ENCODE results near the gene CSF3R.

CSF3R gene

DNA sequence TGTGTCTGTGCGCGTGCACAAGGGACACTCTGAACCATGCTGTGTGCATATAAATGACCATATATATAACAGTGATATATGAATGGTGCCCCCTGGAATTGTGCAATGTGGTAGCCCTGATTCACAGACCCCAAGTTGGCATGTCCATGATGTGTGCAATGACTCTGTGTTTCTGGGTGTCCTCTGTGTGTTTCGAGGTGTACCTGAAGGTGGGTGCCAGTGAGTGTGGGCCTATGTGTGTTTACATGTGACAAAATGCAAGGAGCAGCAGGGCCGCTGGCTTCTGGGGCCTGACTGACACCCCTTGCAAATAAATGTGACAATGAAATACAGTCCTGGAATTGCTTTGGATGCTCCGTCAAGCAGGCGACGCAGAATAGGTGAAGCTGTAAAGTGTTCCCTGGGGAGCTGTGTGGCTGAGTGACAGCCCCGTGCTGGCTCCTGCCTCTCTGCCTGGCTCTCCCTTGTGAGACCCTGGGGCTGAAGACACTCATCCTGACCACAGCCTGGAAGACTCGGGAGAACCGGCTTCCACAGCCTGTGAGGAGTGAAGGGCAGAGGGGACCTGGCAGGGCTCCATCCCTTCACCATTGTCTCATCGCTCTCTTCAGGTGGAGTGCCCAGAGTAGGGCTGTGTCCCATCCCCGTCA, 38.2 kb upstream of the CSF3R start:
- TF ChIP-seq, protein P1, sequence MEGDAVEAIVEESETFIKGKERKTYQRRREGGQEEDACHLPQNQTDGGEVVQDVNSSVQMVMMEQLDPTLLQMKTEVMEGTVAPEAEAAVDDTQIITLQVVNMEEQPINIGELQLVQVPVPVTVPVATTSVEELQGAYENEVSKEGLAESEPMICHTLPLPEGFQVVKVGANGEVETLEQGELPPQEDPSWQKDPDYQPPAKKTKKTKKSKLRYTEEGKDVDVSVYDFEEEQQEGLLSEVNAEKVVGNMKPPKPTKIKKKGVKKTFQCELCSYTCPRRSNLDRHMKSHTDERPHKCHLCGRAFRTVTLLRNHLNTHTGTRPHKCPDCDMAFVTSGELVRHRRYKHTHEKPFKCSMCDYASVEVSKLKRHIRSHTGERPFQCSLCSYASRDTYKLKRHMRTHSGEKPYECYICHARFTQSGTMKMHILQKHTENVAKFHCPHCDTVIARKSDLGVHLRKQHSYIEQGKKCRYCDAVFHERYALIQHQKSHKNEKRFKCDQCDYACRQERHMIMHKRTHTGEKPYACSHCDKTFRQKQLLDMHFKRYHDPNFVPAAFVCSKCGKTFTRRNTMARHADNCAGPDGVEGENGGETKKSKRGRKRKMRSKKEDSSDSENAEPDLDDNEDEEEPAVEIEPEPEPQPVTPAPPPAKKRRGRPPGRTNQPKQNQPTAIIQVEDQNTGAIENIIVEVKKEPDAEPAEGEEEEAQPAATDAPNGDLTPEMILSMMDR (conservative IDR thresholded peaks at IDR 0.05; ENCODE audit: low read depth, low read length): no peak
- H3K4me3 ChIP-seq (ENCODE audit: low read depth, low read length): no peak overlapping the region
- no peak for DNase-seq (ENCODE audit: low read depth)

DNA sequence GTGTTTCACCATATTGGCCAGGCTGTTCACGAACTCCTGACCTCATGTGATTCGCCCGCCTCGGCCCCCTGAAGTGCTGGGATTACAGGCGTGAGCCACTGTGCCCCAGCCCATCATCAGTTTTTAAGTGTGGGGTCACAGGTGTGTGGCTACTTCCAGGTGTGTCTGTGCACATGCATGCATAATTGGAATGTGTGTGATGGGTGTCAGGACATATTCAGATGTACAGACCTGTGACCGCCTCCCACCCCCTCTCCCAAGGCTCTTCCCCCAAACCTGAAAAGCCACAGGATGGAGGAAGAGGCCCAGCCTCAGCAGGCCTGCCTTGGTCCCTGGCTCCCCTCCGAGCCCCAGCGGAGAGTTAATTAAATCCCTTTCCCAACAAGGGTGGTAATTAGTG, 37.3 kb upstream of the CSF3R start:
- no peak overlapping the region for H3K4me3 ChIP-seq (ENCODE audit: low read depth, low read length)
- TF ChIP-seq, protein P1 (conservative IDR thresholded peaks at IDR 0.05; ENCODE audit: low read depth, low read length): no peak
- no peak for DNase-seq (ENCODE audit: low read depth)

DNA sequence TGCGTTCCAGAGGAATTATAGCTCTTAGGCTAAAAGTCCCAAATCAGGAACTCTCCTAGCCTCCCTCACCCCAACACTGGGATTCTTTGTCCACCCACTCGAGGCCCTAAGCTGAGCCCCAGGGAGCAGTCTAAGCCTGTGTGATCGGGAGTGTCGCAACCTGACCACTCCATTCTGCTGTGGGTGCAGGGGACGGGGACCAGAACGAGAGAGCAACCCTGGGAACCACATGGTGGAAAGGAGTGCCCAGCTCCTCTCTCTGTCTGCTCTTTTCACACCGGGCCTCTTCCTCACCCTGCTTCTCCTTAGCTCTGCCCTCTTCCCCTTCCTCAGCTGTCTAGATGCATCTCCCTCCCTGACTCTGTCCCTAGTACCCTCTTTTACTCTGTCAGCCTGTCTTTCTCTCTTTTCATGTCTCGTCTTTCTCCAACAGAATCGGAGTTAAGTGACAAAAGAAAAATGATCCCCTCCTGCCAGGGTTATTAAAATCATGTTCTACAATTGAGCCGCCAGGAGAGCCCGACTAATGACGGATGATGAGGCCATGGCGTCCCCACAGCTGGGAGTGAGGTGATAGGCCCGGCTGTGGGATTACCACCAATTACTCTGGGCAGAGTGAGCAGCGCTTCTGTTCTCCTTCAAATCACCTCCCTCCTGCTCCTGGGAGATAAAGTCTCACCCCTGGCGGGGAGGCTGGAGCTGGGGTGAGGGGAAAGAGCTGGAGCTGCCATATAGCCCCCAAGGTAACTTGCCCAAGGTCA, 34.5 kb upstream of the CSF3R start:
- DNase-seq (ENCODE audit: low read depth): no peak
- TF ChIP-seq, protein P1 (conservative IDR thresholded peaks at IDR 0.05; ENCODE audit: low read depth, low read length): no peak
- H3K4me3 ChIP-seq (ENCODE audit: low read depth, low read length): no peak overlapping the region

DNA sequence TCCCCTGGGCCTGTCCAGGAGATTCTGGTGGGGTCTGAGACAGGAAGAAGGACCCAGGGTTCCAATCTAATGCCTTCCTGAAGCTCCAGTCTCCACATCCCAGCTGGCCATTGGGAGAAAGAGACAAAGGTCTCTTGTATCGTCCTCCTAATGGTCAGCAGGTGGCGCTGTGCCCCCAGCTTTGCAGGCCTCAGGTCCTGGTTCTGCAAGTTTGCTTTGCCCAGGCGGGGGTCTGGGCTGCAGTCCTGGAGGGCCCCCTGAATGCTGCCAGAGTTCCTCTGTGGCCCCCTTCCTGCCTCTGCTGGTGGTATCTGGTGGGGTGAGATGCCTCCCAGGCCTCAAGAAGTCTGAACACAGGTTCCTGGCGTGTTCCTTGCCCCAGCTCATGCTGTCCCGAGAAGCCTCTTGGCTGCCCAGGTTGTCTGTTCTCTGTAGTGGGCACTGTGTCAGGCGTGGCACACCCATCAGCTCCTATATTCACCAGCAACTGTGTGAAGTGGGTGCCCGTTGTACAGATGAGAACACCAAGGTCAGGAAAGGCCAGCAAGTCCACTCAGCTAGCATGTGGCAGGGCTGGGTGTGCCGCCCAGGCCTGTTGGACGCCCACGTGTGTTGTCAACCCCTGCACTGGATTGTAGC, 33.8 kb upstream of the CSF3R start:
- TF ChIP-seq, protein P1 (conservative IDR thresholded peaks at IDR 0.05; ENCODE audit: low read depth, low read length): peak; percentile 88
- DNase-seq (ENCODE audit: low read depth): peak; percentile 73
- H3K4me3 ChIP-seq (ENCODE audit: low read depth, low read length): no peak overlapping the region

DNA sequence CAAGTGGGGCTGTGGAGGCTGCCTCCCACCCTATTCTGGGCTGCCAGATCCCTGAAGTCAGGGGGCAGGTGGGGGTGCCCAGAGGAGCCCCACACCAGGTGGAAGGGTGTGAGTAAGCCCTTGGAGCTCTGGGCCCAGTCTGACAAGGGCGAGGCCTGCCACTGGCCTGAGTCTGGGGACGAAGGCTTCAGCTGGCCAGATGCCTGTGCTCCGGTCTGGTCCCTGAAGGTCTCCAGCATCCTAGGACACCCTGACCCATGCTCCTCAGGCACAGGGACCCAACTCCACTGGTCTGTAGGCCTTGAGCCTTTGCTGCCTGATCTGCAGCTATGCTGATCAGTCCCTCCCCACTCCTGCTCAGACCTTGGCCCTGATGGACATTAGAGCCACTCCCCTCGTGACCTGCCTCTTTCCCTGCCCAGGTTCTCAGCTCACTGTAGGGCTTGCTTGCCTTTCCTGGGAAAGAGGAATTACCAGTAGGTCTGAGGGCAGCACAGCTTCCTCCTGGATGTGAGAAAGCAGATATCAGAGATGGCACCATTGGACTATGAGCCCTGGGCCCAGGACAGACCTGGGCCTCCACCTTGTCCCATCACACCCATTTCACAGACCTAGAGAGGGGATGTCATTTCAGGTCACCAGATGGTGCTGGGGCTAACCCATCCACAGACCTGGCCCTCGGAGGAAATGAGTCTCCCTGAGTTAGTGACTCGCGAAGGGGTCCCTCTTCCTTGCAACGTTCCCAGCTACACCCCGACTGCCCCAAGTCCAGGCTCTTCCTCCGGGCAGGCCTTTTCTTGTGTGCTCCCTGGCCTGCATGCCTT, 32.8 kb upstream of the CSF3R start:
- DNase-seq (ENCODE audit: low read depth): no peak
- no peak overlapping the region for H3K4me3 ChIP-seq (ENCODE audit: low read depth, low read length)
- TF ChIP-seq, protein P1 (conservative IDR thresholded peaks at IDR 0.05; ENCODE audit: low read depth, low read length): no peak

DNA sequence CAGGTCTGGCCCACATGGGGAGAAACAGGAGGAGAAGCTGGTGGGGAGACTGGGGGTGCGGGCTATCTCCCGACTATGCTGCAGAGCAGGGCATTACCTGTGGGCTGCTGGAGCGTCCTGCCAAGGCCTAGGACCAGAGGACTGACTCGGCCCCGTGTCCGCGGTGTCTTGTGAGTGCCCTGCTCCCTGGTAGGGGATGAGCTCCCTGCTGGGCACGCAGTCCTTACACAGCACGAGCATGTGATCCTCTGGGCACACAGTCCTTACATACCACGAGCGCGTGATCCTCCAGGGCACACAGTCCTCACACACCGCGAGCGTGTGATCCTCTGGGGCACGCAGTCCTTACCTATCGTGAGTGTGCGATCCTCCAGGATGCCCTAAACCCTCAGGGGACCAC, 31.8 kb upstream of the CSF3R start:
- DNase-seq (ENCODE audit: low read depth): no peak
- TF ChIP-seq, protein P1 (conservative IDR thresholded peaks at IDR 0.05; ENCODE audit: low read depth, low read length): no peak
- H3K4me3 ChIP-seq (ENCODE audit: low read depth, low read length): no peak overlapping the region
